Measurements from ENCODE around the gene VANGL1. TPM values are rescaled to one million over a fixed set of nuclear protein-coding genes. Genes with fewer than 3 reads are reported as not detected.

Gene VANGL1
- polyA plus RNA-seq, 1 experiment, result 7.8 TPM

GRCh38 chr1:115669002-115669673, 27.4 kb downstream of the VANGL1 start:
- peak; percentile 73 for DNase-seq (ENCODE audit: low read depth, low spot score)
- ChIA-PET CTCF (interaction anchor here (1.4 to 5.9 kb wide), 5 partner anchors 20 to 102 kb away, joined by 3 to 48 read pairs (median 4); no protein-coding TSS in a partner anchor), POLR2A (interaction anchor here (0.6 to 0.9 kb wide), 2 partner anchors 10 to 35 kb away, joined by 3 to 14 read pairs; no protein-coding TSS in a partner anchor)
- Histone ChIP-seq H3K27ac (ENCODE audit: low read depth, low read length) (peak overlapping the region; percentile 73), H3K4me3 (ENCODE audit: low read depth, low read length) (no peak overlapping the region), H3K27me3 (ENCODE audit: control insufficient read depth, insufficient read depth, low read length) (no peaks in the 10 kb centered on the region), H3K9me3 (ENCODE audit: control insufficient read depth, insufficient read depth, low read length) (peaks cover 19% of the 10 kb centered on the region)
- TF ChIP-seq, protein P1, sequence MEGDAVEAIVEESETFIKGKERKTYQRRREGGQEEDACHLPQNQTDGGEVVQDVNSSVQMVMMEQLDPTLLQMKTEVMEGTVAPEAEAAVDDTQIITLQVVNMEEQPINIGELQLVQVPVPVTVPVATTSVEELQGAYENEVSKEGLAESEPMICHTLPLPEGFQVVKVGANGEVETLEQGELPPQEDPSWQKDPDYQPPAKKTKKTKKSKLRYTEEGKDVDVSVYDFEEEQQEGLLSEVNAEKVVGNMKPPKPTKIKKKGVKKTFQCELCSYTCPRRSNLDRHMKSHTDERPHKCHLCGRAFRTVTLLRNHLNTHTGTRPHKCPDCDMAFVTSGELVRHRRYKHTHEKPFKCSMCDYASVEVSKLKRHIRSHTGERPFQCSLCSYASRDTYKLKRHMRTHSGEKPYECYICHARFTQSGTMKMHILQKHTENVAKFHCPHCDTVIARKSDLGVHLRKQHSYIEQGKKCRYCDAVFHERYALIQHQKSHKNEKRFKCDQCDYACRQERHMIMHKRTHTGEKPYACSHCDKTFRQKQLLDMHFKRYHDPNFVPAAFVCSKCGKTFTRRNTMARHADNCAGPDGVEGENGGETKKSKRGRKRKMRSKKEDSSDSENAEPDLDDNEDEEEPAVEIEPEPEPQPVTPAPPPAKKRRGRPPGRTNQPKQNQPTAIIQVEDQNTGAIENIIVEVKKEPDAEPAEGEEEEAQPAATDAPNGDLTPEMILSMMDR (IDR thresholded peaks at IDR 0.05; ENCODE audit: low read depth, low read length), result no peak

GRCh38 chr1:115669886-115670285, 28.1 kb downstream of the VANGL1 start:
- DNase-seq (ENCODE audit: low read depth, low spot score), result no peak
- H3K4me3 ChIP-seq (ENCODE audit: low read depth, low read length), result no peak overlapping the region
- ChIA-PET POLR2A (no interaction called here), CTCF (interaction anchor here (1.0 to 5.9 kb wide), 4 partner anchors 37 to 101 kb away, joined by 3 to 48 read pairs (median 6); no protein-coding TSS in a partner anchor)
- peaks cover 19% of the 10 kb centered on the region for H3K9me3 ChIP-seq (ENCODE audit: control insufficient read depth, insufficient read depth, low read length)
- TF ChIP-seq, protein P1 (IDR thresholded peaks at IDR 0.05; ENCODE audit: low read depth, low read length), result no peak
- H3K27me3 ChIP-seq (ENCODE audit: control insufficient read depth, insufficient read depth, low read length), result no peaks in the 10 kb centered on the region
- H3K27ac ChIP-seq (ENCODE audit: low read depth, low read length), result no peak overlapping the region

DNA sequence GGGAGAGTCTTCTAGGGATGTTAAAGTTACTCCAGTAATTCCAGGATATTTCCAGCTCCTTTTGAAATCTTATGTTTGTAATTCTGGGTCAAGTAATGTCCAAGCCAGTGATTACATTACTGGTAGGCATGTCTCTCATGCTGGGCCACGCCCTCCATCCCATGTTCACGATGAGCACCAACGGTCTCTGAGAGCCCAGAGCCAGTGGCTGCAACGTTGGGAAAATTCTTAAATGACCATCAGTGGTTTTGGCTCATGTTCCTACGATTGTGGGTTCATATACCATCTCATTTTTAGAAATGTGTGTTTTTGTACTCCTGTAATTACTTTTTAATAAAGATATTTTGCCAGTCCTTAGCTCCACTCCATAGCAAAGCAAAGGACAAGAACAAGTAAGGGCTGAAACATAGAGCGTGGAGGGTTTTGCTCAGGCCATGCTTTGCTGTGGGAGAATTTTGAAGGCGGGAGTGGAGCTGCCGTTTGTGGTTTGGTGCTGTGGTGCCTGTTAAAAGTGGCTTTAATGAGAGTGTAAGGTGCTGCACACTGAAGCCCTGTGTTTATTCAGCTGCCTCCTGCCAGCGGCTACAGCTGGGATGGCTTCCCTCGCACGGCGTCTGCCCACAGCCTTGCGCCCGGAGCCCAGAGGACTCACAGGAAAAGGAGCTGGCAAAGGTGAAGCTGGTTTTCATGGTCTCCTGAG, 28.9 kb downstream of the VANGL1 start:
- no peak for DNase-seq (ENCODE audit: low read depth, low spot score)
- peak overlapping the region; percentile 31 for H3K27ac ChIP-seq (ENCODE audit: low read depth, low read length)
- CTCF ChIA-PET, result interaction anchor here (1.0 to 5.9 kb wide), 3 partner anchors 36 to 94 kb away, joined by 3 to 48 read pairs (median 9); no protein-coding TSS in a partner anchor

DNA sequence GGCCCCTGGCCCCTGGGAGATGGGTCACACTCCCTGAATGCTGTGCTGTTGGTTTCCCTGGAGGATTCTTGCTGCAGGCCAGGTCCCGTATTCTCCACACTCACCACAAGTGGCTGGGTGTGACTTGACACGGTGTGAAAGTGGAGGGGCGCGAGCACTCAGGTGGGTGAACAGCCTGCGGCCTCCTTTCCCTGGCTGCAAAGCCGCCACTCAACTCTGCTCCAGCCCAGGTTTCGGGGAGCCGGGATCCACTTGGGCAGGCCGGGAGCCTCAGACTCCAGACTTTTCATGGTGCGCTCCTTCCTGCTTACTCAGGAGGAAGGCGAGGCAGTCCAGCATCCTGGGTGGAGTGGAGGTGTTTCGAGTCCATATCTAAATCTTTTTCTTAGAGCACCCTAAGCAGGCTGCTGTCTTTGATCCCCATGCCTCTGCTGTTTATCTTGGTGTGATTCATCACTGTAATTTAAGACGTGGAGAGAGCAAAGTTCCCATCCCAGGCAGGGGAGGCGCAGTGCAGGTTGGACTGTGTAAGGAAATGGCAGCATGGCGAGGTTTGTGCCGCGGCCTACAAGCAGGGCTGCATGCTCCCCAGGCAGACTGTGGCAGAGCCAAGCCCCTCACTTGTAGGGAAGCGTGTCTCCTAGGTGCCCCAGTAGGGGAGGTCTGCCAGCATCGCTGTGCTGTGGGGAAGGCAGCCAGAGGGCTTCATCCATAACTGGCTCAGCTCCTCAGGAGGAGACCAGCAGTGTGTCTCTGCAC, 29.6 kb downstream of the VANGL1 start:
- TF ChIP-seq, protein P1 (IDR thresholded peaks at IDR 0.05; ENCODE audit: low read depth, low read length), result no peak
- Histone ChIP-seq H3K4me3 (ENCODE audit: low read depth, low read length) (no peak overlapping the region), H3K27me3 (ENCODE audit: control insufficient read depth, insufficient read depth, low read length) (no peaks in the 10 kb centered on the region), H3K27ac (ENCODE audit: low read depth, low read length) (peak overlapping the region; percentile 31), H3K9me3 (ENCODE audit: control insufficient read depth, insufficient read depth, low read length) (peaks cover 15% of the 10 kb centered on the region)
- no peak for DNase-seq (ENCODE audit: low read depth, low spot score)
- ChIA-PET CTCF (interaction anchor here (1.6 to 5.9 kb wide), 2 partner anchors 35 to 692 kb away, joined by 3 to 48 read pairs; no protein-coding TSS in a partner anchor), POLR2A (interaction anchor here (0.9 kb wide), 1 partner anchor 30 kb away, joined by 3 read pairs; the partner anchor contains the start of gene VANGL1)

More for the DNA sequence above, 28.9 kb downstream of the VANGL1 start:
- TF ChIP-seq, protein P1 (IDR thresholded peaks at IDR 0.05; ENCODE audit: low read depth, low read length), result no peak
- peaks cover 19% of the 10 kb centered on the region for H3K9me3 ChIP-seq (ENCODE audit: control insufficient read depth, insufficient read depth, low read length)
- no peaks in the 10 kb centered on the region for H3K27me3 ChIP-seq (ENCODE audit: control insufficient read depth, insufficient read depth, low read length)
- POLR2A ChIA-PET, result interaction anchor here (0.9 kb wide), 1 partner anchor 29 kb away, joined by 3 read pairs; the partner anchor contains the start of gene VANGL1
- H3K4me3 ChIP-seq (ENCODE audit: low read depth, low read length), result no peak overlapping the region

Measured in AG04450 (cell line).